SK-N-SH treated with all-trans-retinoic acid at 6 μM for 48 hours (cell line): Measurements from ENCODE around the gene NIP7.

Experiments
- ESRRG ChIP-seq: fragments of 250-450 bp; sonication (Bioruptor Pico); IDR thresholded peaks from 2 replicates; pipeline ENCODE4 v1.6.1; 2021; ENCODE audit warnings: mild to moderate bottlenecking
- GLIS3 ChIP-seq: fragments of 250-450 bp; sonication (Bioruptor Pico); IDR thresholded peaks from 2 replicates; pipeline ENCODE4 v1.5.0; 2020; ENCODE audit warnings: mild to moderate bottlenecking, moderate library complexity
- PATZ1 ChIP-seq: fragments of 250-450 bp; sonication (Bioruptor Pico); IDR thresholded peaks from 2 replicates; pipeline ENCODE4 v1.8.0; 2020; ENCODE audit warnings: mild to moderate bottlenecking, moderate library complexity, borderline replicate concordance
- TCF4 ChIP-seq: fragments of 250-450 bp; sonication (Bioruptor Pico); IDR thresholded peaks from 2 replicates; pipeline ENCODE4 v1.8.0; 2021; ENCODE audit warnings: mild to moderate bottlenecking, moderate library complexity, borderline replicate concordance
- TOX ChIP-seq: fragments of 250-450 bp; sonication (Bioruptor Pico); IDR thresholded peaks from 2 replicates; pipeline ENCODE4 v1.8.0; 2021; ENCODE audit warnings: mild to moderate bottlenecking, moderate library complexity, borderline replicate concordance
- ZC3H10 ChIP-seq: fragments of 250-450 bp; sonication (Bioruptor Pico); IDR thresholded peaks from 2 replicates; pipeline ENCODE4 v1.5.1; 2021; ENCODE audit warnings: mild to moderate bottlenecking, moderate library complexity
- ZFP3 ChIP-seq: fragments of 250-450 bp; sonication (Bioruptor Pico); IDR thresholded peaks from 2 replicates; pipeline ENCODE4 v1.5.0; 2020; ENCODE audit warnings: mild to moderate bottlenecking, moderate library complexity
- ZFP30 ChIP-seq: fragments of 450-650 bp; formaldehyde crosslinking; IDR thresholded peaks from 2 replicates; pipeline ENCODE4 v1.5.0; 2022; ENCODE audit warnings: mild to moderate bottlenecking, moderate library complexity
- ZNF565 ChIP-seq: fragments of 450-650 bp; formaldehyde crosslinking; conservative IDR thresholded peaks from 2 replicates; pipeline ENCODE4 v1.5.0; 2020; ENCODE audit warnings: low read depth, mild to moderate bottlenecking, moderate library complexity
- ZNF8 ChIP-seq: fragments of 450-650 bp; formaldehyde crosslinking; IDR thresholded peaks from 2 replicates; pipeline ENCODE4 v1.5.0; 2020; ENCODE audit warnings: mild to moderate bottlenecking, moderate library complexity

GRCh38 chr16:69301861-69302260 lies 37.7 kb upstream of the NIP7 start:
- TF ChIP-seq GLIS3 (CRISPR knock-in tag), result no peak
- no peak for TF ChIP-seq ZC3H10 (CRISPR knock-in tag)
- no peak for TF ChIP-seq TCF4 (CRISPR knock-in tag)
- no peak for TF ChIP-seq ZNF565 (CRISPR knock-in tag)
- TF ChIP-seq ESRRG, result no peak
- TF ChIP-seq TOX (CRISPR knock-in tag), result no peak
- no peak for TF ChIP-seq PATZ1 (CRISPR knock-in tag)
- TF ChIP-seq ZFP3 (CRISPR knock-in tag), result no peak
- no peak for TF ChIP-seq ZFP30
- no peak for TF ChIP-seq ZNF8 (CRISPR knock-in tag)
